Smooth muscle cell (in vitro differentiated cells): ENCODE data around the gene BRIP1. TPM values are rescaled to one million over a fixed set of nuclear protein-coding genes. Genes with fewer than 3 reads are reported as not detected.

Experiments
- DNase-seq: peaks from one replicate; lab custom pipeline; 2025; ENCODE audit not compliant: unreplicated experiment; lab: John Stamatoyannopoulos, UW
- H2AFZ ChIP-seq: fragments of 200-600 bp; sonication (generic); 2 replicates; pipeline ENCODE4 v1.6.0; 2016; ENCODE audit warnings: antibody characterized with exemption, low read depth, mild to moderate bottlenecking
- H3F3A ChIP-seq: fragments of 200-600 bp; sonication (generic); 2 replicates; pipeline ENCODE4 v1.6.0; 2017; ENCODE audit warnings: antibody characterized with exemption, low read depth
- H3K27ac ChIP-seq: fragments of 200-600 bp; sonication (generic); 2 replicates; pipeline ENCODE4 v1.5.1; 2016; ENCODE audit warnings: low read depth, mild to moderate bottlenecking
- H3K27me3 ChIP-seq: fragments of 200-600 bp; sonication (generic); 2 replicates; pipeline ENCODE4 v1.6.1; 2016; ENCODE audit warnings: low read depth, mild to moderate bottlenecking
- H3K36me3 ChIP-seq: fragments of 200-600 bp; sonication (generic); 2 replicates; pipeline ENCODE4 v1.5.1; 2016; ENCODE audit warnings: low read depth
- H3K4me1 ChIP-seq: fragments of 200-600 bp; sonication (generic); 2 replicates; pipeline ENCODE4 v1.5.1; 2016; ENCODE audit warnings: low read depth
- H3K4me2 ChIP-seq: fragments of 200-600 bp; sonication (generic); 2 replicates; pipeline ENCODE4 v1.6.0; 2016; ENCODE audit warnings: mild to moderate bottlenecking
- H3K4me3 ChIP-seq: fragments of 200-600 bp; sonication (generic); 2 replicates; pipeline ENCODE4 v1.5.1; 2016; ENCODE audit warnings: mild to moderate bottlenecking
- H3K79me2 ChIP-seq: fragments of 200-600 bp; sonication (generic); 2 replicates; pipeline ENCODE4 v1.6.0; 2016; ENCODE audit warnings: low read depth, mild to moderate bottlenecking
- H3K9ac ChIP-seq: fragments of 200-600 bp; sonication (generic); 2 replicates; pipeline ENCODE4 v1.6.0; 2016; ENCODE audit warnings: low read depth
- H3K9me3 ChIP-seq: fragments of 200-600 bp; sonication (generic); replicated peaks from 2 replicates; pipeline ENCODE4 v1.5.1; 2016; ENCODE audit warnings: low read depth
- H4K20me1 ChIP-seq: fragments of 200-600 bp; sonication (generic); 2 replicates; pipeline ENCODE4 v1.6.0; 2016; ENCODE audit warnings: low read depth
- WGBS: methylation state at CpG from one replicate; pipeline ENCODE4 v1.1.7; 2016; ENCODE audit warnings: low lambda C conversion rate; 5-methylcytosine and 5-hydroxymethylcytosine counted together
- polyA plus RNA-seq: library from polyadenylated mRNA; unstranded; fragments of >200 nt; fragmentation: Nextera tagmentation; extraction: Ambion mirVana; gene quantifications from 2 replicates; pipeline ENCODE4 v1.2.1, GENCODE V29; 2016
- total RNA-seq: library from RNA; depleted of rRNA; stranded (reverse); fragments of >200 nt; gene quantifications from 2 replicates; pipeline ENCODE4 v1.2.3, GENCODE V29; 2014
- TF ChIP-seq, protein P1 (sequence below): fragments of 200-600 bp; sonication (generic); IDR thresholded peaks from 2 replicates; pipeline ENCODE4 v1.5.1; 2017; ENCODE audit warnings: borderline replicate concordance, mild to moderate bottlenecking, antibody characterized with exemption; ENCODE audit not compliant: insufficient read depth, poor library complexity, severe bottlenecking

BRIP1 gene
- total and polyA plus RNA-seq, 2 experiments from 2014 or later = 0.71 to 9.1 TPM

DNA sequence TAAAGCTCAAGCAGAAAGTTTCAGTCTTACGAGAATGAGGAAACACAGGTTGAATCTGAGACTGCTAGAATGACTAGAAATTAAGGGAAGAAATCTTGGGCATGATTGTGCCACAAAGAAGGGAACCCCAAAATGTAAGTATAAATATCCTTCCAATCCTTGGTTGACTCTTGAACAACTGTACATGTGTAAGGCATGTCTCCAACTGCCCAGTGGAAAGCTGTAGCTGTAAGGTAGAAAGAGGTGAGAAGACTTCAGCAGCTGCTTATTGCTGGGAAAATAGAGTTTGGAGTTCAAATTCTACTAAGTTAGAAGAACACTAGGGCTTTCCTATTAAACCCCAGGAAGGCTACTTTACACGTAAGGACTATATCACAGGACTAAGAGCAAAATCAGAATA lies 212.6 kb downstream of the BRIP1 start:
- Histone ChIP-seq H4K20me1 (no peaks in the 10 kb centered on the region), H3K27me3 (no peaks in the 10 kb centered on the region), H3K9me3 (peaks cover 10% of the 10 kb centered on the region), H3K79me2 (no peaks in the 10 kb centered on the region), H2AFZ (no peak overlapping the region), H3F3A (no peaks in the 10 kb centered on the region), H3K27ac (no peak overlapping the region), H3K9ac (no peak overlapping the region), H3K4me3 (no peak overlapping the region), H3K4me2 (no peak overlapping the region), H3K36me3 (no peaks in the 10 kb centered on the region), H3K4me1 (no peaks in the 10 kb centered on the region)
- WGBS = 93% methylated on average over 2 of the region's 2 CpGs
- TF ChIP-seq, protein P1, sequence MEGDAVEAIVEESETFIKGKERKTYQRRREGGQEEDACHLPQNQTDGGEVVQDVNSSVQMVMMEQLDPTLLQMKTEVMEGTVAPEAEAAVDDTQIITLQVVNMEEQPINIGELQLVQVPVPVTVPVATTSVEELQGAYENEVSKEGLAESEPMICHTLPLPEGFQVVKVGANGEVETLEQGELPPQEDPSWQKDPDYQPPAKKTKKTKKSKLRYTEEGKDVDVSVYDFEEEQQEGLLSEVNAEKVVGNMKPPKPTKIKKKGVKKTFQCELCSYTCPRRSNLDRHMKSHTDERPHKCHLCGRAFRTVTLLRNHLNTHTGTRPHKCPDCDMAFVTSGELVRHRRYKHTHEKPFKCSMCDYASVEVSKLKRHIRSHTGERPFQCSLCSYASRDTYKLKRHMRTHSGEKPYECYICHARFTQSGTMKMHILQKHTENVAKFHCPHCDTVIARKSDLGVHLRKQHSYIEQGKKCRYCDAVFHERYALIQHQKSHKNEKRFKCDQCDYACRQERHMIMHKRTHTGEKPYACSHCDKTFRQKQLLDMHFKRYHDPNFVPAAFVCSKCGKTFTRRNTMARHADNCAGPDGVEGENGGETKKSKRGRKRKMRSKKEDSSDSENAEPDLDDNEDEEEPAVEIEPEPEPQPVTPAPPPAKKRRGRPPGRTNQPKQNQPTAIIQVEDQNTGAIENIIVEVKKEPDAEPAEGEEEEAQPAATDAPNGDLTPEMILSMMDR = no peak
- DNase-seq = no peak

GRCh38 chr17:61648587-61648986 lies 214.7 kb downstream of the BRIP1 start:
- WGBS = 87% methylated on average over 1 of the region's 1 CpG
- Histone ChIP-seq H3K4me2 (no peak overlapping the region), H3K79me2 (no peaks in the 10 kb centered on the region), H3K27ac (no peak overlapping the region), H3K4me3 (no peak overlapping the region), H3K36me3 (no peaks in the 10 kb centered on the region), H4K20me1 (no peaks in the 10 kb centered on the region), H3K9me3 (peaks cover 10% of the 10 kb centered on the region), H3K4me1 (no peaks in the 10 kb centered on the region), H3K9ac (no peak overlapping the region), H3F3A (no peaks in the 10 kb centered on the region), H3K27me3 (no peaks in the 10 kb centered on the region), H2AFZ (no peak overlapping the region)
- TF ChIP-seq, protein P1 = no peak
- DNase-seq = no peak

GRCh38 chr17:61647047-61647446 lies 216.3 kb downstream of the BRIP1 start:
- H3K4me3 ChIP-seq = no peak overlapping the region
- no peak for DNase-seq
- no peaks in the 10 kb centered on the region for H3F3A ChIP-seq
- H3K27ac ChIP-seq = no peak overlapping the region
- H4K20me1 ChIP-seq = no peaks in the 10 kb centered on the region
- H3K4me2 ChIP-seq = no peak overlapping the region
- no peaks in the 10 kb centered on the region for H3K36me3 ChIP-seq
- H3K27me3 ChIP-seq = no peaks in the 10 kb centered on the region
- no peak overlapping the region for H3K9ac ChIP-seq
- H2AFZ ChIP-seq = no peak overlapping the region
- H3K4me1 ChIP-seq = no peaks in the 10 kb centered on the region
- TF ChIP-seq, protein P1 = no peak
- H3K9me3 ChIP-seq = peaks cover 10% of the 10 kb centered on the region
- H3K79me2 ChIP-seq = no peaks in the 10 kb centered on the region
- WGBS = 77% methylated on average over 2 of the region's 2 CpGs

- Histone ChIP-seq H4K20me1 (no peaks in the 10 kb centered on the region), H3K27me3 (no peaks in the 10 kb centered on the region), H3K4me1 (no peaks in the 10 kb centered on the region), H3K9ac (no peak overlapping the region), H3K79me2 (no peaks in the 10 kb centered on the region), H3K27ac (no peak overlapping the region), H3F3A (no peaks in the 10 kb centered on the region), H3K4me2 (no peak overlapping the region), H3K36me3 (no peaks in the 10 kb centered on the region), H2AFZ (no peak overlapping the region), H3K9me3 (peaks cover 9% of the 10 kb centered on the region), H3K4me3 (no peak overlapping the region)
- TF ChIP-seq, protein P1 = no peak
- no peak for DNase-seq
Observed at GRCh38 chr17:61646482-61646881, 216.8 kb downstream of the BRIP1 start.
